Neutrophil (primary cell): Measurements from ENCODE around the gene PIGZ.
A peak's percentile ranks its signal among the peaks of the same experiment; 100 is the strongest.

Experiments
- H3K27ac ChIP-seq: fragments of 200-600 bp; sonication (generic); 2 replicates; pipeline ENCODE4 v1.5.1; 2016; ENCODE audit warnings: mild to moderate bottlenecking, moderate library complexity
- H3K27me3 ChIP-seq: fragments of 200-600 bp; sonication (generic); 2 replicates; pipeline ENCODE4 v1.6.0; 2016; ENCODE audit warnings: mild to moderate bottlenecking
- H3K36me3 ChIP-seq: fragments of 200-600 bp; sonication (generic); 2 replicates; pipeline ENCODE4 v1.5.1; 2017
- H3K4me1 ChIP-seq, 2 experiments: fragments of 200-600 bp in 1 of 2; sonication (generic) in 1 of 2; 1 replicate in 1 of 2; 2 replicates in 1 of 2; pipeline versions ENCODE4 v1.5.1 to v1.6.1; 2013 to 2016; ENCODE audit warnings: low read depth in 1 of 2, low read length in 1 of 2, mild to moderate bottlenecking in 1 of 2, moderate library complexity in 1 of 2; ENCODE audit not compliant: control insufficient read depth in 1 of 2, insufficient read depth in 1 of 2
- H3K4me3 ChIP-seq, 2 experiments: fragments of 200-600 bp in 1 of 2; sonication (generic) in 1 of 2; 1 replicate in 1 of 2; 2 replicates in 1 of 2; pipeline ENCODE4 v1.5.1; 2013 to 2016; ENCODE audit warnings: low read depth in 1 of 2, low read length in 1 of 2, mild to moderate bottlenecking in 1 of 2, moderate library complexity in 1 of 2
- H3K9me3 ChIP-seq: fragments of 200-600 bp; sonication (generic); 2 replicates; pipeline ENCODE4 v1.5.1; 2016
- TF ChIP-seq, protein P1 (sequence below): fragments of 200-600 bp; sonication (generic); IDR thresholded peaks from 2 replicates; pipeline ENCODE4 v1.5.1; 2016; ENCODE audit warnings: antibody characterized with exemption

Gene PIGZ

DNA sequence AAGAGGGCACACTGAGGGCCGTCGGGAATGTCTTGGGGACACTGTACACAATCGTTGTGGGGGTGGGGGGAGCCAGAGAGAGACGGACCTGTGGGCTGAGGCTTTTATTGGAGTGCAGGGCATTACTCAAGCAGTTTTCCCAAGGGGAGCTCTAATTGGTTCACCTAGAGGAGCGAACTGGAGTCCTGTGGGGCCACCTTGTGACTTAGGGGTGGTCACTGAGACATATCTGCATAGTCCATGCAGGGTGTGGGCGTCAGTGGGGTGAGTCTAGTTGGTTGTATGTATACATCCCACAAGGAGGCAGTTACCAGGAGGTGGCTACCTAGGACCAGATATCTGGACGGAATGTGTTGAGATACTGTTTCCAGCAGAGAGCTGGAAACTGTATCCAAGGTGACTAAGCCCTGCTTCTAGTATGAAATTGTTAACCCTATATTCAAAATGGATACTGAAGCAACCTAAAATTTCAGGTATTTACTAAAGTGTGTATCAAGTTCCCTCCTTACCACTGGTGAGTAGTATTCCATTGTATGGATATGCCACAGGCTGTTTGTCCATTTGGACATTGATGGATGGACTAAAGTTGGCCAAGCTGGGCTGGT is 2.6 kb upstream of the PIGZ start:
- peaks cover 32% of the 10 kb centered on the region for H3K27me3 ChIP-seq
- TF ChIP-seq, protein P1, sequence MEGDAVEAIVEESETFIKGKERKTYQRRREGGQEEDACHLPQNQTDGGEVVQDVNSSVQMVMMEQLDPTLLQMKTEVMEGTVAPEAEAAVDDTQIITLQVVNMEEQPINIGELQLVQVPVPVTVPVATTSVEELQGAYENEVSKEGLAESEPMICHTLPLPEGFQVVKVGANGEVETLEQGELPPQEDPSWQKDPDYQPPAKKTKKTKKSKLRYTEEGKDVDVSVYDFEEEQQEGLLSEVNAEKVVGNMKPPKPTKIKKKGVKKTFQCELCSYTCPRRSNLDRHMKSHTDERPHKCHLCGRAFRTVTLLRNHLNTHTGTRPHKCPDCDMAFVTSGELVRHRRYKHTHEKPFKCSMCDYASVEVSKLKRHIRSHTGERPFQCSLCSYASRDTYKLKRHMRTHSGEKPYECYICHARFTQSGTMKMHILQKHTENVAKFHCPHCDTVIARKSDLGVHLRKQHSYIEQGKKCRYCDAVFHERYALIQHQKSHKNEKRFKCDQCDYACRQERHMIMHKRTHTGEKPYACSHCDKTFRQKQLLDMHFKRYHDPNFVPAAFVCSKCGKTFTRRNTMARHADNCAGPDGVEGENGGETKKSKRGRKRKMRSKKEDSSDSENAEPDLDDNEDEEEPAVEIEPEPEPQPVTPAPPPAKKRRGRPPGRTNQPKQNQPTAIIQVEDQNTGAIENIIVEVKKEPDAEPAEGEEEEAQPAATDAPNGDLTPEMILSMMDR, result no peak

GRCh38 chr3:196970547-196971093 is 2.0 kb upstream of the PIGZ start:
- TF ChIP-seq, protein P1, result no peak
- no peaks in the 10 kb centered on the region for H3K9me3 ChIP-seq
- no peak overlapping the region for H3K27ac ChIP-seq
- H3K4me1 ChIP-seq, result peaks cover 9 to 14% of the 10 kb centered on the region in 2 experiments
- H3K36me3 ChIP-seq, result no peaks in the 10 kb centered on the region
- H3K4me3 ChIP-seq, result no peak overlapping the region
- H3K27me3 ChIP-seq, result peaks cover 32% of the 10 kb centered on the region

More for the DNA sequence above, 2.6 kb upstream of the PIGZ start:
- H3K9me3 ChIP-seq, result no peaks in the 10 kb centered on the region
- H3K36me3 ChIP-seq, result no peaks in the 10 kb centered on the region
- H3K27ac ChIP-seq, result no peak overlapping the region
- H3K4me3 ChIP-seq, result no peak overlapping the region
- H3K4me1 ChIP-seq, result peaks cover 9 to 14% of the 10 kb centered on the region in 2 experiments

DNA sequence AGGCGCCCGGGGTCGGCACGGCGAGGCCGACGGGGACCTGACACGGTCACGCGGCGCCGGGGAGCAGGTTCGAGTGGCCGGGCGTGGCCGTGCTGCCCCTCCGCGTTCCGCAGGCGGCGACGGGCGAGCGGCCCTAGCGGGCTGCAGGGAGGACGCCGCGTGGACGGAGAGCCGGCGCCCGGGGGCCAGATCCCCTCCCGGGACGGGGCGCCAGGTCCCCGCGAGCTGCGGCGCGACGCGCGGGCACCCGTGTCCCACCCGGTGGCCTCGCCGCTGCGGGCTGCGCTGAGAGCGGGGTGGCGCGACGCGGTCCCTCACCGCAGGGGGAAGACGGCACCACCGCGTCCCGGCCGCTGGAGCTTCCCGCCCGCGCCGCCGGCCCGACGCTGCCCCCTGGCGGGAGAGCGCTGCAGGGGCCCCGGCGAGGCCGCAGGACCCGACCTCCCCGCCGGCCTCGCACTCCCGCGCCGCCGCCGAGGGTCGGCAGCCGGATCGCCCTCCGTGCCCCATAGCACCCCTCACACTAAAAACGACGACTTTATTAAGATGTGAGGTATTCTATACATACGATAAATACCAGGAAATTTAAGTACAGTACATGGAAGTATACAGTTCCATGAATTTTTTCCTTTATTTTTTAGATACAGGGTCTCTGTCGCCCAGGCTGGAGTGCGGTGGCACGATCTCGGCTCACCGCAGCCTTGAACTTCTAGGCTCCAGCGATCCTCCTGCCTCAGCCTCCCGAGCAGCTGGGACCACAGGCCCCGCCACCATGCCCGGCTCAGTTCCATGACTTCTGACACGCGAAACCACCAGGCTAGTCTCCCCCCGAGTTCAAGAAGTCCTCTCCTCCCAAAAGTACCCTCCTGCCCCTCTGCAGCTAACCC is 1.3 kb upstream of the PIGZ start:
- Histone ChIP-seq H3K4me3 (peak overlapping the region; percentile 80 to 91), H3K9me3 (no peaks in the 10 kb centered on the region), H3K27ac (peak overlapping the region; percentile 62), H3K27me3 (peaks cover 32% of the 10 kb centered on the region), H3K36me3 (no peaks in the 10 kb centered on the region), H3K4me1 (peaks cover 9 to 14% of the 10 kb centered on the region in 2 experiments)
- TF ChIP-seq, protein P1, result peak; percentile 89

DNA sequence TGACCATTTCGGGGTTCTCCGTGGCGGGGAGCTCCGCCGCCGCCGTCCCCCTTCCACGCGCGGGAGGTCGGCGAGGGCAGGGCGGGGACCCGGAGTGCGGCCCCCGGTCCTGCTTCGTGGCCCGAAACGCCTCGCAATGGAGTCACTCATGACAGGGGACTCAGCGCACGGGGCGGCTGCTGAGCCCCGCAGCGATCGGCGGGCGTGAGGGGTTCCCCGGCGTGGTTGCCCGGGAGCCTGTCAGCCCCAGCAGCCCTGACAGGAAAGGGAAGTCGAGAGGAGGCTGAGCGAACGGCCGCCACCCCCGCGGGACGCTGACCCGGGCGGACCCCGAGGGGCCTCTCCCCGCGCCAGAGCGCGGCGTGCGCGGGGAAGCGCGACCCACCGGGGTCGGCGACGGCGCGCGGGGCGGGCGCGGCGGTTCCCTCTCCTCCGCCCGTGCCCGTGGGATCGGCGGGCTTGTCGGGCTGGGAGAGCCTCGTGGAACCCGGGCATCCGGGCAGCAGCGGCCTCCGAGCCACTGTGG is 564 bp upstream of the PIGZ start:
- H3K4me1 ChIP-seq, result peaks cover 9 to 14% of the 10 kb centered on the region in 2 experiments
- peaks cover 32% of the 10 kb centered on the region for H3K27me3 ChIP-seq
- H3K27ac ChIP-seq, result peak overlapping the region; percentile 62

More for the DNA sequence above, 564 bp upstream of the PIGZ start:
- TF ChIP-seq, protein P1, result no peak
- no peaks in the 10 kb centered on the region for H3K36me3 ChIP-seq
- H3K4me3 ChIP-seq, result peak overlapping the region; percentile 80 to 91
- H3K9me3 ChIP-seq, result no peaks in the 10 kb centered on the region
